Gastrocnemius medialis (tissue), 4 donors: ENCODE measurements around the gene P2RY14. TPM values are rescaled to one million over a fixed set of nuclear protein-coding genes. Genes with fewer than 3 reads are reported as not detected.

ENCODE experiments used
- ATAC-seq, 2 donors: fragments of 150-250 bp; one replicate each; pipeline ENCODE4 v1.9.1; 2016
- DNase-seq, 2 donors: peaks; one replicate each; pipeline ENCODE4 v3.0.0-alpha.2; 2019
- H3K27ac ChIP-seq, 4 donors: fragments of 200-600 bp; sonication (generic); 1 replicate in 1 of 4; 2 replicates in 3 of 4; pipeline ENCODE4 v1.5.1; 2016 to 2018; ENCODE audit warnings: mild to moderate bottlenecking in 2 of 4, moderate library complexity in 1 of 4
- H3K27me3 ChIP-seq, 3 donors: fragments of 200-600 bp; sonication (generic) in 2 of 3; 1 replicate in 1 of 3; 2 replicates in 2 of 3; pipeline versions ENCODE4 v1.5.1 to v1.6.0; 2016 to 2019; ENCODE audit warnings: mild to moderate bottlenecking in 1 of 3, moderate library complexity in 1 of 3
- H3K36me3 ChIP-seq, 2 donors: fragments of 200-600 bp; sonication (generic) in 1 of 2; one replicate each; pipeline ENCODE4 v1.5.1; 2017 to 2018
- H3K4me1 ChIP-seq, 2 donors: fragments of 200-600 bp; sonication (generic) in 1 of 2; one replicate each; pipeline ENCODE4 v1.5.1; 2016 to 2017; ENCODE audit warnings: mild to moderate bottlenecking in 2 of 2
- H3K4me3 ChIP-seq, 4 donors: fragments of 200-600 bp; sonication (generic) in 3 of 4; 1 replicate in 1 of 4; 2 replicates in 3 of 4; pipeline ENCODE4 v1.5.1; 2016 to 2019; ENCODE audit warnings: mild to moderate bottlenecking in 2 of 4
- H3K9me3 ChIP-seq, 3 donors: fragments of 200-600 bp; sonication (generic) in 2 of 3; 1 replicate in 1 of 3; 2 replicates in 2 of 3; pipeline ENCODE4 v1.5.1; 2016 to 2019
- POLR2A ChIP-seq, 2 donors: fragments of 450-650 bp; IDR thresholded peaks; one replicate each; pipeline ENCODE4 v1.6.1; 2017; ENCODE audit warnings: antibody characterized with exemption in 2 of 2, mild to moderate bottlenecking in 2 of 2, moderate library complexity in 2 of 2
- in situ Hi-C, 4 donors: fragments of 200-750 bp; cut with MboI; loops; one replicate each; pipeline versions ENCODE4 v1.15.0 to v1.8.0; 2017; ENCODE audit warnings: low sequenced_read_pairs in 4 of 4
- intact Hi-C: fragments of 100-400 bp; cut with DNase I; formaldehyde crosslinking; loops from one replicate; pipeline ENCODE4 v1.15.1; 2023; ENCODE audit warnings: low total_unique reads
- total RNA-seq, 4 donors: library from RNA; depleted of rRNA; stranded (reverse); fragments of >200 nt; gene quantifications; one replicate each; pipeline versions ENCODE4 v1.1.0 to v1.2.3, GENCODE V29; 2016
- TF ChIP-seq, protein P1 (sequence below), 5 experiments: fragments of 450-650 bp in 3 of 5; fragments of 200-600 bp in 2 of 5; sonication (generic) in 2 of 5; IDR thresholded peaks in 4 of 5; conservative IDR thresholded peaks in 1 of 5; 1 replicate in 4 of 5; 2 replicates in 1 of 5; pipeline ENCODE4 v1.5.1; 2016 to 2019; ENCODE audit warnings: antibody characterized with exemption in 5 of 5, mild to moderate bottlenecking in 3 of 5, moderate library complexity in 3 of 5

Gene P2RY14
- total RNA-seq, 4 donors from 2014 or later = 3.3 to 5.2 (median 3.8) TPM

DNA sequence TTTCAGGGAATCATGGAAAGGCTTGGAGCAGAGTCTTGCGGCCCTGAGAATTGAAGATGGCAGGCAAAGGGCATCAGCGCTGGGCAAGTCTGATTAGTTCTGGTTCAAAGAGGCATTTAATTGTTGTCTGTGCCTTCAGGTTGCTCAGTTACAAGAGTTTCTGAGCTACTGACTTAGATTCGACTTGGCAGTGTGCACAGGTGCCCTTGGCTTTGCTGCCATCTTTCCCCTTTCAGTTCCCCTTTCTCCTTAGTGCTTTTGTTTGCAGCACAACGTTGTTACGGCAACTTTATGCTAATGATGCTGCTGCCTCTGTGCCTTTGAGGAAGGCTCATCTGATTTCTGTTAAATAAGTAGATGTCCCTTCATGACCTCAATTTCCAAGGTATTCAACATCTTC lies 12.5 kb downstream of the P2RY14 start:
- TF ChIP-seq, protein P1, sequence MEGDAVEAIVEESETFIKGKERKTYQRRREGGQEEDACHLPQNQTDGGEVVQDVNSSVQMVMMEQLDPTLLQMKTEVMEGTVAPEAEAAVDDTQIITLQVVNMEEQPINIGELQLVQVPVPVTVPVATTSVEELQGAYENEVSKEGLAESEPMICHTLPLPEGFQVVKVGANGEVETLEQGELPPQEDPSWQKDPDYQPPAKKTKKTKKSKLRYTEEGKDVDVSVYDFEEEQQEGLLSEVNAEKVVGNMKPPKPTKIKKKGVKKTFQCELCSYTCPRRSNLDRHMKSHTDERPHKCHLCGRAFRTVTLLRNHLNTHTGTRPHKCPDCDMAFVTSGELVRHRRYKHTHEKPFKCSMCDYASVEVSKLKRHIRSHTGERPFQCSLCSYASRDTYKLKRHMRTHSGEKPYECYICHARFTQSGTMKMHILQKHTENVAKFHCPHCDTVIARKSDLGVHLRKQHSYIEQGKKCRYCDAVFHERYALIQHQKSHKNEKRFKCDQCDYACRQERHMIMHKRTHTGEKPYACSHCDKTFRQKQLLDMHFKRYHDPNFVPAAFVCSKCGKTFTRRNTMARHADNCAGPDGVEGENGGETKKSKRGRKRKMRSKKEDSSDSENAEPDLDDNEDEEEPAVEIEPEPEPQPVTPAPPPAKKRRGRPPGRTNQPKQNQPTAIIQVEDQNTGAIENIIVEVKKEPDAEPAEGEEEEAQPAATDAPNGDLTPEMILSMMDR (IDR thresholded peaks at IDR 0.05 in 4 of 5, conservative IDR thresholded peaks at IDR 0.05 in 1 of 5) = no peak
- TF ChIP-seq POLR2A (IDR thresholded peaks at IDR 0.05) = no peak
- no peak for DNase-seq
- H3K27ac ChIP-seq = no peak overlapping the region
- intact Hi-C loops = no loop called here
- no peaks in the 10 kb centered on the region for H3K36me3 ChIP-seq
- no peaks in the 10 kb centered on the region for H3K4me1 ChIP-seq
- H3K27me3 ChIP-seq = no peaks in the 10 kb centered on the region
- H3K9me3 ChIP-seq = no peaks in the 10 kb centered on the region
- in situ Hi-C loops = no loop called here
- H3K4me3 ChIP-seq = no peak overlapping the region
- no peak for ATAC-seq

DNA sequence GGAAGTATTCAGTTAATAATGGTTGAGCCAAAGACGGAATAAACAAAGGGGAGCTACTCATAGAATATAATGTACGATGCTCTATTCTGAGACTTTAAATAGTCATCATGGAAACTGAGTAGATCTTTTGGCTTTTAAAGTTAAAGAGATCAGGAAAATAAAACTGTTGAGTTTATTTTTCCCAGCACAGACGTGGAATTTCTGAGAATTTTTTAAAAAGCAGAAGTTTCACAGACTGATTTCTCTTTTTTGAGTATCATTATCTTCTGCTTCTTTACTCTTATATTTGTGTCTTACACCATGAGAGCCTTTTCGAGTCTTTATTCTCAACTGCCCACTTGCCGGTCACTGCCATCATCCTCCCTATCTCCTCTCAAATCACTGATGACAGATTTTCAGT lies 13.2 kb downstream of the P2RY14 start:
- no peak overlapping the region for H3K4me3 ChIP-seq
- DNase-seq = no peak
- H3K27ac ChIP-seq = no peak overlapping the region
- in situ Hi-C loops (no loop called here), intact Hi-C loops (no loop called here)
- no peaks in the 10 kb centered on the region for H3K9me3 ChIP-seq
- H3K36me3 ChIP-seq = no peaks in the 10 kb centered on the region
- H3K27me3 ChIP-seq = no peaks in the 10 kb centered on the region
- H3K4me1 ChIP-seq = no peaks in the 10 kb centered on the region
- TF ChIP-seq, protein P1 (IDR thresholded peaks at IDR 0.05 in 4 of 5, conservative IDR thresholded peaks at IDR 0.05 in 1 of 5) = no peak
- TF ChIP-seq POLR2A (IDR thresholded peaks at IDR 0.05) = no peak
- ATAC-seq = no peak

DNA sequence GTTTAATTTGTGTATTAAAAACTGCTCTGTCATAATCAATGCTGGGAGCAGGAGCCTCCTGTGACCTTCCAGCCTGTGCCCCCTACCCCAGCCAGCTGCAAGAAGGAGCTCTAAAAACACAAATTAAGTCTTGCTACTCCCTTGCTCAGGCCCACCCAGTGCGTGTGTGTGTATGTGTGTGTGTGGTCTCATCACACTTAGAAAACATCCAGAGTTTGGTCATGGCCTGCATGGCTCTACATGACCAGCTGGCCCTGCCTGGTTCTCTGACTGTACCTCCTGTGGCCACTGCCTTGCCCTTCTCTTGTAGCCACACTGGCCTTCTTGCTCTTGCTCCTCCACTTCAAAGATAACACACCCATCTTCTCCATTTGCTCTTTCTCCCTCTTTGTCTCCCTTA lies 13.7 kb downstream of the P2RY14 start:
- TF ChIP-seq, protein P1 (IDR thresholded peaks at IDR 0.05 in 4 of 5, conservative IDR thresholded peaks at IDR 0.05 in 1 of 5) = no peak
- no peak for TF ChIP-seq POLR2A (IDR thresholded peaks at IDR 0.05)
- intact Hi-C loops (no loop called here), in situ Hi-C loops (no loop called here)
- Histone ChIP-seq H3K36me3 (no peaks in the 10 kb centered on the region), H3K27me3 (no peaks in the 10 kb centered on the region), H3K9me3 (no peaks in the 10 kb centered on the region), H3K4me3 (no peak overlapping the region), H3K27ac (no peak overlapping the region), H3K4me1 (no peaks in the 10 kb centered on the region)
- no peak for ATAC-seq
- no peak for DNase-seq

DNA sequence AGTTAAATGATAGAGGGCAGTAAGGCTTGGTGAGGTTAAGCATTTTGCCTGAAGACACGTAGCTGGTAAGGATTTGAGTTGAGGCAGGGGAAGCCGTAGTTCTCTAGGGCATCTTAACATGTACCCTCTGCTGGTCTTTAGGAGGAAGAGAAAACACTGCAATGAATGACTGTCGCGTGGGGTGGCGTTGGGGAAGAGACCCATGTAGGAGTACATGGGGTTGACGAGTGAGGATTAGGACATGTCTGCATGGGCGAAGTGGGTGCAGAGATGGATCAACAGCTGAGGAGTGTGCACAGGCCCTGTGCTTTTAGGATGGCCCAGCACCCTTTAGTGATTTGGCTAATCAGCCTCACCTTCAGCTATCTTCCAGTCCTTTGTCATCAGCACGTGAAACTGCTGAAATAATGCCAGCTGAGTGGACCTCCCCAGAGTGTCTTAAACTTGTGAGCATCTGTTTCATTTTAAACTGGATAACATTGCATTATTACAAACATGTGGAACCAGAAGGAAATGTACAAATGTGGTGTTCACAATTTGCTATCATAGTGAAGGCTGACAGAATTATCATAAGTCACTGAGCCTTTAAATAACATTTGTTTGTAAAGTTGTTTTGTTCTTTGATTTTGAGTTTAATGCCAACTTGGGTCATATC lies 15.3 kb downstream of the P2RY14 start:
- ATAC-seq = no peak
- no peaks in the 10 kb centered on the region for H3K27me3 ChIP-seq

More for the DNA sequence above, 15.3 kb downstream of the P2RY14 start:
- no peak for DNase-seq
- Histone ChIP-seq H3K4me3 (no peak overlapping the region), H3K36me3 (no peaks in the 10 kb centered on the region), H3K27ac (peak overlapping the region in 1 of 4 donors; percentile 34), H3K4me1 (no peaks in the 10 kb centered on the region), H3K9me3 (no peaks in the 10 kb centered on the region)
- in situ Hi-C loops = no loop called here
- intact Hi-C loops = no loop called here
- TF ChIP-seq, protein P1 (IDR thresholded peaks at IDR 0.05 in 4 of 5, conservative IDR thresholded peaks at IDR 0.05 in 1 of 5) = no peak
- no peak for TF ChIP-seq POLR2A (IDR thresholded peaks at IDR 0.05)
